HG02610 (cell line): ENCODE measurements around the gene ADAT3.
"Not testable (repeated sequence)": the region's sequence is repeated elsewhere in the genome, so short reads cannot be mapped to it uniquely, and the experiment has no call there.

Experiments used
- ATAC-seq: cut with Tn5 transposase; IDR thresholded peaks from one replicate; pipeline ENCODE4 v1.9.1; 2021; ENCODE audit warnings: mild to moderate bottlenecking, moderate library complexity; ENCODE audit not compliant: unreplicated experiment

The ADAT3 gene

DNA sequence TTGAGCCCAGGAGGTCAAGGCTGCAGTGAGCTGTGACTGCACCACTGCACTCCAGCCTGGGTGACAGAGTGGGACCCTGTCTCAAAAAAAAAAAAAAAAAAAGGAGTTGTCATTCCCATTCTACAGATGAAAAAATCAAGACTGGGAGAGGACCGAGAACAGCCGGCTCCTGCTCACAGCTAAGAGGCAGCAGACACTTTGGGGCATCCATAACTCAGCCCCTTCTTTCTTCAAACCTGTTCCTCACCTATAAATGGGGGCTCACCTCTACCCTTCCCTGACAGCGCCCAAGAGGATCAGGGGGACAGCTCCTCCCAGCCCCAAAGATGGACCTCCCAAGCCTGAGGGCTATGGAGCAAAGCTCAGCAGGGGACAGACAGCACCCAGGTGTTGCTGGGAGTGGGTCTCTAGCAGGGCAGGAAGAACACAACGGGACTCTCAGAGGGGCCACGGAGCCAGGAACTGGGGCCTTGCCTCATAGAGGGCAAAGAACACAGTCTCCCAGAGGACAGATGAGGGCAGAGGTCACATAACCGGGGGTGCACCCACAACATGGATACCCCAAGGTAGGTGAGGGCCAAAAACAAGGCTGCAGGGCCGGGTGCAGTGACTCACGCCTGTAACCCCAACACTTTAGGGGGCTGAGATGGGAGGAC, 38.4 kb upstream of the ADAT3 start:
- ATAC-seq, result no peak

DNA sequence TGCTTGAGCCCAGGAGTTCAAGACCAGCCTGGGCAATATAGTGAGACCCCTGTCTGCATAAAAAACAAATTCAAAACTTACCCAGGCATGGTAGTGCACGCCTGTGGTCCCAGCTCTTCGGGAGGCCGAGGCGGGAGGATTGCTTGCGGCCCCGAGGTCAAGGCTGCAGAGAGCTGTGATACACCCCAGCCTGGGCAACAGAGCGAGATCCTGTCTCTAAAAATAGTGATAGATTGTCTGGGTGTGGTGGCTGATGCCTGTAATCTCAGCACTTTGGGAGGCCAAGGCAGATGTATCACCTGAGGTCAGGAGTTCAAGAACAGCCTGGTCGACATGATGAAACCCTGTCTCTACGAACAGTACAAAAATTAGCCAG, 37.9 kb upstream of the ADAT3 start:
- no peak for ATAC-seq

DNA sequence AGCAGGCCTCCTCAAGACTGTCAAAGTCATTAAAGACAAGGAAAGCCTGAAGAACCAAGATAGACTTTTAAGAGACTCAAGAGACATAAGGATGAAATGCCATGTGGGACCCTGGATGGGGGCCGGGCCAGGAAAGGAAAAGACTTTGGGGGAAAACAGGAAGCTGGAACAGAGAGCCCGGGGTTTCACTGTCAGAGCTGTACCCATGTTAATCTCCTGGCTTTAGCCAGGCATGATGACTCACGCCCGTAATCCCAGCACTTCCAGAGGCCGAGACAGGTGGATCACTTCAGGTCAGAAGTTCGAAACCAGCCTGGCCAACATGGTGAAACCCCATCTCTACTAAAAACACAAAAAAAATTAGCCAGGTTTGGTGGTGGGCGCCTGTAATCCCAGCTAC, 36.2 kb upstream of the ADAT3 start:
- no peak for ATAC-seq

DNA sequence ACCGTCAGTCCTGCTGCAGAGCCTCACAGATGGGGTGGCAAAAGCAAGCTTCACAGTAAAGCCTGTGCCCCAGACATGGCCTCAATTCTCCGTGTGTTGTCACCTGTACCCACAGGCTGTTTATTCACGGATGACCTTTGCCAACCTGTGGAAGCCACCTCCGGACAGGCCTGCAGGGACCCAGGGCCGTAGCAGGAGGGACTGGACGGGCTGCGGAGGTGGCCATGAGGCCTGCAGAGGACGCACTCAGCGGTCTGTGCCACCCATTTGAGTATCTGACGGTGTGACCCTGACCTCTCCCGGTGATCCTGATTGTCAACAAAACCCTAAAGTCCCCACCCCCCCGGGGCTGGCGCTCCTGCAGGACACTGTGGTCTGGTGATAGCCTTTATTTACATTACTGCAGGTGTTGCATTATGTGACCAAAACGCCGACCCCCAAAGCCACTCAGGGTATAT, 34.0 kb upstream of the ADAT3 start:
- no peak for ATAC-seq

DNA sequence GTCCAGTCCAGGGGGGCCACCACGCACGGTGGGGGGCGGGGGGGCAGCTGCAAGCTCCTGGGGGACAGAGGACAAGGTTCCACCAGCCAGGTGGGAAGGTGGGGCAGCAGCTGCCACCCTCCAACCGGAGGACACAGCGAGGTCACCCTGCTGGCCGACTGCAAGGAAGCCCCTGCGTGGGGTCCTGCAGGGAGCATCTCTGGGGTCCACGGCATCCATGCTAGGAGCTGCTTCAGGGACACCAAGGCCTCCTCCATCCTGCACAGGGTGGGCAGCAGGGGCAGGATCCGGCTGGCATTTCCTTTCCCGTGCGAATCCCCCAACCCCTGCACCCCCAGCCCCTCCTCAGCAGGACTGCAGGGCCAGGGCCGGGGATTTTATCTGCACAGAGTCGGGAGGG, 33.6 kb upstream of the ADAT3 start:
- no peak for ATAC-seq

- ATAC-seq, result no peak
These were observed 32.2 kb upstream of the ADAT3 start for GRCh38 chr19:1872807-1873523.

DNA sequence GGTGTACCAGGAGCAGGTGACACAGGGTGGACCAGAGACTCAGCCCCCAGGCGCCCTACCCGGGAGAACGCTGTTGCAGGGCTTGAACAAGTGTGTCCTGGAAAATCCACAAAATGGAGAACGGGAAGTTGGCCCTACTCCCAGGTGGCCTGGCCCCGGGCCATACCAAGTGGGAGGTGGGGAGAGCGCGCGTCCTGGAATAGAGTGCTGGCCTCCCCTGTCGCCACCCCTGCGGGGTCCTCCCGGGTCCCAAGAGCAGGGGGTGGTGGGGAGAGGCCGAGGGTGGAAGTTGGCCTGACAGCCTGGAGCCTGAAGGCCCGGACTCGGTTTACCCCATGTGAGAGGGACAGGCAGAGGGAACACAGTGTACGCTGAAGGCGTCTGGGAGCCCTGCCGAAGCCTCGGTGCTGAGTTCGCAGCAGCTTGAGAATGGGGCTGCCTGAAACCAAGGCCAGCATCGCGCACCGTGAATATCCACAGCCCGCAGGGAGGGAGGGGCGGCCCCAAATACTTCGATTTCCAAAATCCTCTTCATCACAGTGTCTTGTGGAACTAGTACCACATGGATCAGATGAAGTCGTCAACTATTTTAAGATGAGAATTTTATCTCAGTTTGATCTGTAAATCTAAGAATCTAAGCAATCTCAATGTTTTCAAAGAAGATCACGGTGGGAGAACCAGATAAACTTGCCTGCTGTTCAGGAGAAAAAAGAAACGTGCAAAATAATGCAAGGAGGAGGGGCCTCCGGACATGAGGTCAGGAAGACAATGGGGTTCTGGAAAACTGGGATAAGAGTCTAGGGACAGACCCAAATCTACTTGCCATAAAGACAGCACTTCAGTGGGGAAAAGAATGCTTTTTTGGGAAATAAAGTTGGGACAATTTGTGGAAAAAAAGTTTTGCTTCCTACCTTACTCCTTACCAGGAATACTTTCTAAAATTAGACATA, 31.4 kb upstream of the ADAT3 start:
- ATAC-seq, result no peak

- ATAC-seq, result no peak
These were observed 30.5 kb upstream of the ADAT3 start for GRCh38 chr19:1874554-1875185.

DNA sequence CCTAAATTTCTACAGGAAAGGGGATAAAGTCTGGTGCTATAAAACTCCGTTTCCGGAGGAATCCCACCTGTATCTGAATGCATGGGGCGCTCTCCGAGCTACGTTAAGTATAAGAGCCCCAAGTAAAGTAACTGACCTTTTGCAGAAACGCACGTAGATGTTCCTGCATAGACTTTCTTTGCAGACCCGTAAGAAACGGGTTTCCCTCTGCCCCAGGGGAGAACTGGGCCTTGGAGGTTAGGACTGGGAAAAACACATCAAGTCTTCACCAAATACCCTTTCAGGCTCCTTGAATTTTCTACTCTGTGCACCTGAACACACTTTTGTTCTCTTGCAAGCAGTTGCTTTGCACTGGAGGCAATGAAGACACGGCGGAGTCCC, 29.9 kb upstream of the ADAT3 start:
- not testable (repeated sequence) for ATAC-seq

GRCh38 chr19:1875646-1876495, 29.3 kb upstream of the ADAT3 start:
- ATAC-seq, result peak; percentile 79

DNA sequence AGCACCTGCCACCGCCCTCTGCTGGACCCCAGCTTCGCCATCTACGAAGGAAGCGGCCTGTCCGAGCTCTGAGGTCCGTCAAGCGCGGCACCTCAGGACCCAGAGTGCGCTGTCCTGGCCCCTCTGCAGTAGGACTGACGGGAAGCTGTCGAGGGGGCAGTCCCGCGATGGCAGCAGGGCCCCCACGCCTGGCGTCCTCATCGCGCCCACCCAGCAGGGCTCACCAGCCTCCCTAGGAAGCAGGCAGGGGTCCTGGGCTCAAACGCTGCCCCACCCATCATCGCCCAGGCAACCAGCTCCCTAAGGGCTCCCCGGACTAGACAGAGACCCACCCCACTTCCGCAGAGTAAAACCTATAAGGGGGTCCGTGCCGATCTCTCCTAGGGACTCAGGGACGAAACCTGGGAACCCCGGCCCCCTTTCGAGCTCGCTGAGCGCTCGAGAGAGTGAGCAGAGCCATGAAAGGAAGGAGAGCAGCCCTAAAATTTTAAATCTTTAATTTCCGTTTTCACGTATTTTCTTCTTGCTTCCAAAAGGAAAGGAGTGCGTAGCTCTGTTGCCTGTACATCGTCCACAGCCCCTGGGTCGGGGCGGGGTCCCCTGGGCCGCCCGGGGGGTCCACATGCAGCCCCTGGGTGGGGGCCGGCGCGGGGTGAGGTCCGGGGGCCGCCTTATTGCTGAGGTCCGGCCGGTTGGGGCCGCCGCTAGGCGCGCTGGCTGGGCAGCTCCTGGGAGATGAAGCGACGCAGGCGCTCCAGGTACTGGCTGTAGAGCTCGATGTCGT, 28.5 kb upstream of the ADAT3 start:
- ATAC-seq, result not testable (repeated sequence)

DNA sequence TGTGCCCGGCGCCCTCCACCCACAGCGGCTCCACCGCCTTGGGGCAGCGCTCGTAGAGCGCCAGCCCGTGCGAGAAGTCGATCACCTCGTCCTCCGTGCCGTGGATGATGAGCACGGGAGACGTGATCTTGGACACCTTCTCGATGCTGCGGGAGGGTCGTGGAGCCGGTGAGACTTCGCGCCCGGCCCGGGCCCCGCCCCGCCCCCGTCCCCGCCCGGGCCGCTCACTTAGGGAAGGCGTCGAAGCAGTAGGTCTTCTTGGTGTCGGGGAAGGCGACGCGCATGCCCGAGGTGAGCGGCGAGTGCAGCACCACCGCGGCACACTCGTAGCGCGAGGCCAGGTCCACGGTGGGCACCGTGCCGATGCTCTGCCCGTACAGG, 27.9 kb upstream of the ADAT3 start:
- not testable (repeated sequence) for ATAC-seq

DNA sequence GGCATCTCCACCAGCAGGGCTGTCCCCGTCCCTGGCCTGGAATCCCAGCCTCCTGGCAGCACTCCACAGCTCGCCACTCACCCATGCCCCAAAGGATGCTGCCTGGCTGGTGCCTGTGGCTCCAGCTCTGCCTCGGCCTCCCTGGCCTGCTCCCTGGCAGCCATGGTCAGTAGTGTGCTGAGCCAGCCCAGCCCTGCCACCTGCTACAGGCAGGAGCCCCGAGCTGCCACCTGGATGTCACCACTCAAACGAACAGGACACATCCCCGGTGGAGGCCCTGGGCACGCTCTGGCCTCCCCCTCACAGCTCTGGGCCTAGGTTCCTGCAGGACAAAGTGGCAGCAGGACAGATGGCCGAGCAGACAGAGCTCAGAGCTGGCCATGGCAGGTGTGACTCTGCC, 26.6 kb upstream of the ADAT3 start:
- not testable (repeated sequence) for ATAC-seq

DNA sequence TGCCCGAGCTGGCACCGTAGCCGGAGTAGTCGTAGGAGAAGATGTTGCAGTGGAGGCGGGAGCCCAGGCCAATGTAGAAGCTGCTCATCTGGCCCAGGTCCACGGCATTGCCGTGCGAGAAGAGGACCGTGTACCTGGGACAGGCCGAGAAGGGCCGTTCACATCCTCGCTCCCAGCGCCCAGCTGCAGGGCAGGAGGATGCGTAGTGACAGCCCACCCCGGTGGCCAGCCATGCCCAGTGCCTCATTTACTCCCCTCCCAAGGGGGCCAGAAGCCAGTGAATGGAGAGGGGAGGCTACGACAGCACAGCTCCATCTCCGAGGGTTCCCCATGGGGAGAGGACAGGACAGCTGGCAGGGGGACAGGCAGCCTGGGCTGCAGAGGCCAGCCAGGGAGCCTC, 25.2 kb upstream of the ADAT3 start:
- not testable (repeated sequence) for ATAC-seq

GRCh38 chr19:1880611-1881392, 24.4 kb upstream of the ADAT3 start:
- no peak for ATAC-seq

DNA sequence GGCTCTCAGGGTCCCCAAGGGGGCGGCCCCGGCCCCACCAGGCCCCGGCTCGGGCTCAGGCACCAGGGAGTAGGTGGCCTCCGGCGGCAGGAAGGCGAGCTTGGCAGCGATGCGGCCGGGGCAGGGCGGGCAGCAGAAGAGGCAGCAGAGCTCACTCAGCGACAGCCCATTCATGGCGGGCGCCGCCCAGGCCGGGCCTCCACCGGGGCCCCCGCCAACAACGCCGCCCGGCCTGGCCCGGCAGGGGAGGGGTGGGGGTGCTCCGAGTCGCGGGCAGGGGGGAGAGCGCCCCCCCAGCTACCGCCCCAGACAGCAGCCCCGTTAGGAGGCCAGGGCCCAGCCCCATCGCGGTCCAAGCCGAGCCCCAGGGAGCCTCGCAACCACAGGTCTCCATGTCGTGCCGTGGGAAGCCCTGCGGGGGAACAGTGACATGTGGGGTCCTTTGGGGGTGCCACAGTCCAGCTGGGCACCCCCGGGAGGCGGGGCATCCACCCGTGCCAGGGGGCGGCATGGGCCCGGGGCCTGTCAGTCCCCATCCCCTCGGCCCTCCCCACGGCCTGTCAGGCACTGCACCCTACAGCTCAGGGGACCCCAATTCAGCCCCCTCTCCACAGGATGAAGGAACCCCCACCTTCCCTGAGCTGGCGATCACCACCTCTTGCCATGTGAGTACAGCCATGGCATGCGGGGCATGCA, 23.7 kb upstream of the ADAT3 start:
- ATAC-seq, result not testable (repeated sequence)

- ATAC-seq, result no peak
These were observed 23.0 kb upstream of the ADAT3 start for GRCh38 chr19:1882089-1882785.
